Measurements from ENCODE around the gene MSN.
A peak's percentile ranks its signal among the peaks of the same experiment; 100 is the strongest.
"Not testable (repeated sequence)": the region's sequence is repeated elsewhere in the genome, so short reads cannot be mapped to it uniquely, and the experiment has no call there.

The MSN gene

DNA sequence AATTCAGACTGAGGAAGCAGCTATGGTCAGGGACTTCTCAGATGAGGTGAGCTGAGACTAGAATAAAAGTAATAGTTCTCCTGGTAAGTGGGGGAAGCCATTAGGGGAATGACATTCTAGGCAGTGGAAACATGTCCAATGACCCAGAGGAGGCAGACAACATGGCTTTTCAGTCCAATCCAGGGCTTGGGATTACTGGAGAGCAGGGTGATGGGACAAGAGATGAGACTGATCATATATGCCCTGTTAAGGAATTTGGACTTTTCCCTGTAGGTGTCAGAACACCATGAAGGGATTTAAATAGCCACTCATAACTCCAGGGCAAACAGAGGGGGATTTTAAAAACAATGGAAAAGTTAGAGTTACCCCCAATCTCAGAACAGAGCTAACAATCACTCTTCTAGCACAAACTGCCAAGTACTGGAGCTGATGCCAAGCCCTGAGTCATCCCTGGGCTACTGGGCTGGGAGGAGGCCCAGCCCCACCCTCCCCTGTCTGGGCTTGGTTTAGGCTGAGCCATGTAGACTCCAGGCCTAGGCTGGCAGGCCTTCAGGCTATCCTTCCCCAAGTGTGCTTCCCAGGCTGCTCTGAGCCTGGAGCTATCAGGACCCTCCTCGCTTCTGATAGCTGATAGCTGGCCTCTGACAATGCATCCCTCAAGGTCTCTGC is 22.7 kb upstream of the MSN start:
- Histone ChIP-seq H3K27me3 (ENCODE audit: control insufficient read depth, insufficient read depth, low read length) (no peaks in the 10 kb centered on the region), H3K4me3 (ENCODE audit: low read length) (no peak overlapping the region), H3K9ac (ENCODE audit: low read length) (no peak overlapping the region), H3K36me3 (ENCODE audit: control insufficient read depth, insufficient read depth, low read length) (no peaks in the 10 kb centered on the region), H3K4me1 (ENCODE audit: control insufficient read depth, insufficient read depth, low read length) (peaks cover 6% of the 10 kb centered on the region), H3K9me3 (ENCODE audit: control insufficient read depth, low read length) (no peaks in the 10 kb centered on the region)

DNA sequence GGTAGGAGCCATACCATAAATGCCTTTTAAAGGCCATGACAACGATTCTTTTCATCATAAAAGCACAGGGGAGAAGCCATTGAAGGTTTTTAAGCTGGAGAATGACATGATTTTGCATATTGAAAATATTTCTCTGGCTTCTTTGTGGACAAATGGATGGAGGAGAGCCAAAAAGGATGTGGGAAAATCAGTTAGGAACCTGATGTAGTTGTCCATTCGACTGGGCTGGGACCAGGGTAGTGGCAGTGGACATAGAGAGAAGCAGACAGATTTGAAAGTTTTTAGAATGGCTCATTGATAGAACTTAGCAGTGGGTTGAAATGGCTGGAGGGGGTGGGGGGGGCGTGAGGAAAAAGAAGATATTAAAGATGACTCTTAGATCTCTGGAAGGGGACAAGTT is 19.7 kb upstream of the MSN start:
- H3K27me3 ChIP-seq (ENCODE audit: control insufficient read depth, insufficient read depth, low read length): no peaks in the 10 kb centered on the region
- no peak overlapping the region for H3K9ac ChIP-seq (ENCODE audit: low read length)
- H3K36me3 ChIP-seq (ENCODE audit: control insufficient read depth, insufficient read depth, low read length): no peaks in the 10 kb centered on the region
- no peak overlapping the region for H3K4me3 ChIP-seq (ENCODE audit: low read length)
- no peaks in the 10 kb centered on the region for H3K9me3 ChIP-seq (ENCODE audit: control insufficient read depth, low read length)
- peaks cover 6% of the 10 kb centered on the region for H3K4me1 ChIP-seq (ENCODE audit: control insufficient read depth, insufficient read depth, low read length)

DNA sequence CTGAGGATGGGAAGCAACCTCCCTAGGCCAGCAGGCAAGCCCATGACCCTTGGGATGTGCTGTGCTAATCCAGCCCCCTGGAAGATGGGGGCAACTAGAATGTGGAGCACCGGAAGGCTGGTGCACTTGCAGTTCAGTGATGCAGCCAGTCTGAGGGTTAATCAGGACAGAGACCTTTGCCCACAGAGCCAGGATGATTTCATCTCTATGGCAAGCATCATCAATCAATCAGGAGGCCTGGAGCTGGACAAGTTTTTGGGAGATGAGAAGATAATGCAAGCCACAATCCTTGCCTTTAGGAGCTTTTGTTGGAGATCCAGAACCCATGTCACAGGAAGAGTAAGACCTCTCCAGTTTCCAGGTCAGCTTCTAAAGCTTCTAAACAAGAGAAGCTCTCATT is 15.4 kb upstream of the MSN start:
- Histone ChIP-seq H3K27me3 (ENCODE audit: control insufficient read depth, insufficient read depth, low read length) (no peaks in the 10 kb centered on the region), H3K9ac (ENCODE audit: low read length) (no peak overlapping the region), H3K36me3 (ENCODE audit: control insufficient read depth, insufficient read depth, low read length) (no peaks in the 10 kb centered on the region), H3K4me3 (ENCODE audit: low read length) (no peak overlapping the region), H3K9me3 (ENCODE audit: control insufficient read depth, low read length) (no peaks in the 10 kb centered on the region), H3K4me1 (ENCODE audit: control insufficient read depth, insufficient read depth, low read length) (no peaks in the 10 kb centered on the region)

DNA sequence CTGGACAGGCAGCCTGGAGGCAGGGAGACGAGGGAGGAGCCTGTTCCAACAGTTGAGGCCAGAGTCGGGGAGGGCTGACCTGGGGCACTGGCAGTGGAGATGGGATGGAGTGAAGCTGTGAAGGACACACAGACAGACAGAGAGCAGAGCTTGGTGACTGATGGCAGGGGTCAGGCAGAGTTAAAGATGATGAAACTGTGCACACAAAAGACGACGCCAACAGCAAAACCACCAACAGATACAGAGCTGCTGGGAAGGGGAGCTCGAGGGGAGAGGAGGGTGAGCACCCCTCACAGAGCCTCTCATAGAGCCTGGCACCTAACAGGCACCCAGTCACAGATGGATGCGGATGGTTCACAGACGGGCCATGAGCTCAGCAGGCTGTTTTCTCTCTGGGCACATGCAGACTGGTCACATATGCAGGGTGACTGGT is 10.4 kb upstream of the MSN start:
- not testable (repeated sequence) for H3K4me1 ChIP-seq (ENCODE audit: control insufficient read depth, insufficient read depth, low read length); H3K27me3 ChIP-seq (ENCODE audit: control insufficient read depth, insufficient read depth, low read length); H3K4me3 ChIP-seq (ENCODE audit: low read length); H3K36me3 ChIP-seq (ENCODE audit: control insufficient read depth, insufficient read depth, low read length); H3K9me3 ChIP-seq (ENCODE audit: control insufficient read depth, low read length); H3K9ac ChIP-seq (ENCODE audit: low read length)

DNA sequence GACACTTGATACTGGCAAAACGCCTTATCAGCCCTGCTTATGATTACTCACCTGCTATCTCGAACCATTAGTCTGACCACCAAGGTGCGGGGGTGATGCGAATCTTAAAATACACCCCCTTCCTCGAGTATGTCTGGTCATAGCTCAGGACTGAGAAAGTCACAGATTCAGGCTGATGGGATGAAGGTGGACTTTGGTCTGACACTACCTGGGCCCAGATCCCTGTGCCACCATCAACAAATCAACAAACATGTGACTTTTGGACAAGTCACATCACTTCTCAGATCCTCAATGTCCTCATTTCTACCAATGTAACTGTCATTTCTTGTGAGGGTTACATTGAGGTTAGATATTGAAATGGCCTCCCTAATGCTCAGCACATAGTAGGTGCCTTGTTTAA is 9.8 kb upstream of the MSN start:
- H3K4me3 ChIP-seq (ENCODE audit: low read length): no peak overlapping the region
- H3K9ac ChIP-seq (ENCODE audit: low read length): no peak overlapping the region
- H3K27me3 ChIP-seq (ENCODE audit: control insufficient read depth, insufficient read depth, low read length): no peaks in the 10 kb centered on the region
- no peaks in the 10 kb centered on the region for H3K36me3 ChIP-seq (ENCODE audit: control insufficient read depth, insufficient read depth, low read length)
- no peaks in the 10 kb centered on the region for H3K9me3 ChIP-seq (ENCODE audit: control insufficient read depth, low read length)
- no peaks in the 10 kb centered on the region for H3K4me1 ChIP-seq (ENCODE audit: control insufficient read depth, insufficient read depth, low read length)

DNA sequence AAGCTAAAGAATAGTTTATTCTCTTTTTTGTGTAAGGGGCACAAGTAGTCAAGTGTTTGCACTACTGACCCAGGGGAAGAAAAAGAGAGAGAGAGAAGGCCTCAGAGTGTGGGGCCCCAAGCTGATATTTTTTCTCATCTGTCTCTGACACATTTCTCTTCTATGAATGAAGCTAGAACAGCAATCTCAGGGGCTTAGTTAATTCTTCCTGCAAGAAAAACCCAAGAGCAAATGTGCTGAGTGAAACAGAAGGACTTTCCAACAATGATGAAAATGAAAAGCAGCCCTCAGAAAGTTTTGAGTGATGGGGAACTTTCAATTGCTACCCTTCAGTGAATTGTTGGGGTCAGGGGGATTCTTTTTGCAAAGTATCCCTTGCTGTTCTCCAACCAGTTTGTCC is 9.2 kb upstream of the MSN start:
- Histone ChIP-seq H3K9ac (ENCODE audit: low read length) (no peak overlapping the region), H3K36me3 (ENCODE audit: control insufficient read depth, insufficient read depth, low read length) (no peaks in the 10 kb centered on the region), H3K27me3 (ENCODE audit: control insufficient read depth, insufficient read depth, low read length) (no peaks in the 10 kb centered on the region), H3K4me3 (ENCODE audit: low read length) (no peak overlapping the region), H3K4me1 (ENCODE audit: control insufficient read depth, insufficient read depth, low read length) (no peaks in the 10 kb centered on the region), H3K9me3 (ENCODE audit: control insufficient read depth, low read length) (no peaks in the 10 kb centered on the region)

DNA sequence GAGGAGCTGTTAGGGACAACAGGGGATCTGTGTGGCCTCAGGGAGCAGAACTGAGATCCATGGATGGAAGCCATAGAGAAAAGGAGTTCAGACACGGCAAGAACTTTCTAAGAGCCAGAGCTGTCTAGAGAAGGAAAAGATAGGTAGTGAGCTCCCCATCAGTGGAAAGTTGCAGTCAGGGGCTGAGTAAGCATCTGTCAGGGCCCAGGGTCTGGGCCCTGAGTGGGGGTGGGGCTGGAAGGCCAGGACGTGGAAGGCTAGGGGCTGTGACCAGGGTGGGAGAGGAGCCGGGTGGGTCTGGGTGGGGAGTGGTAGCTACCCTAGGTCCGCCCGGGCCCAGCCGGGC is 324 bp upstream of the MSN start:
- Histone ChIP-seq H3K9ac (ENCODE audit: low read length) (no peak overlapping the region), H3K36me3 (ENCODE audit: control insufficient read depth, insufficient read depth, low read length) (no peaks in the 10 kb centered on the region), H3K4me3 (ENCODE audit: low read length) (no peak overlapping the region), H3K9me3 (ENCODE audit: control insufficient read depth, low read length) (no peaks in the 10 kb centered on the region), H3K4me1 (ENCODE audit: control insufficient read depth, insufficient read depth, low read length) (no peaks in the 10 kb centered on the region), H3K27me3 (ENCODE audit: control insufficient read depth, insufficient read depth, low read length) (no peaks in the 10 kb centered on the region)

DNA sequence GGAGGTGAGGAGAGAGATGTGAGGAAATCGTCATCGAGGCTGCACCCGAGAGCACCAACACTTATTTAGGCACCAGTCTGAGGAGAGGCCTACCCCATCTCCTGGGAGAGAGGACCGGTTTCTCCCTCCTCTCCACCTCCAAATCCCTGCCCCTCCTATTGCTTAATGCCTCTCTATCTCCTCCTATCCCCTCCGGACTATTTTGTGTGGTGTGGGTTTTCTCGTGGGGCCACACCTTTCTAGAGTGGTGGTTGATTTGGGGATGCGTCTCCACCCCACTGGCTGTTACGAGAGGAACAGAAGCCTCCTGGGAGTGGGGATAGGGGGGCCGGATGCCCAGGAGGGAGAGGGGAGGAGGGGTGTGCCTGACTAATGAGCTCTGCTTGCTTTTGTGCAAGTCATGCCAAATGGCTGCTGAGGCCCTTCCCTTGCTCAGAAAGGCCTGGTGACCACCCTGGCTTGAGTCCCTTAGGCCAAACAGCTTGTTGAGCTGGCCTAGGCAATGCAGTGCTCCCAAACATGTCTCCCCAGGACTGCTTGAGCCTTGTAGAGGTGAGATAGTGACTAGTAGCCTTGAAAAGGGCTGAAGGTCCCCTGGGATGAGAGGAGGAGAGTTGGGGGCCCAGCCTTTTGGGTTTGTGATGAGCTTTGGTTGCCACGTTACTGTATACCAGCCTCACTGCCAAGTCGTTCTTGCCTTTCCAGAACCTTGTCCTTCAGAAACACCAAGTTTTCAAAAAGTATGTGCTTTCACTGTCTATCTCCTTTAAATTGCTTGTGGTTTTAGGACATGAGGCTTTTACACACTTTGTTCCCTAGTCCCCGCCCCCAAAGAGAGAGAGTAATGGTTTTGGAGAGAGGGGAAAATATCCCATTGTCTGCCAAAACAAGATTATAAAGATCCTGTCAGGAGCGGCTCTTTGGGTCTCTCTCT is 1.2 kb downstream of the MSN start:
- H3K4me1 ChIP-seq (ENCODE audit: control insufficient read depth, insufficient read depth, low read length): no peaks in the 10 kb centered on the region
- H3K4me3 ChIP-seq (ENCODE audit: low read length): peak overlapping the region; percentile 14
- no peaks in the 10 kb centered on the region for H3K27me3 ChIP-seq (ENCODE audit: control insufficient read depth, insufficient read depth, low read length)
- H3K36me3 ChIP-seq (ENCODE audit: control insufficient read depth, insufficient read depth, low read length): no peaks in the 10 kb centered on the region
- H3K9me3 ChIP-seq (ENCODE audit: control insufficient read depth, low read length): no peaks in the 10 kb centered on the region
- H3K9ac ChIP-seq (ENCODE audit: low read length): peak overlapping the region; percentile 76

DNA sequence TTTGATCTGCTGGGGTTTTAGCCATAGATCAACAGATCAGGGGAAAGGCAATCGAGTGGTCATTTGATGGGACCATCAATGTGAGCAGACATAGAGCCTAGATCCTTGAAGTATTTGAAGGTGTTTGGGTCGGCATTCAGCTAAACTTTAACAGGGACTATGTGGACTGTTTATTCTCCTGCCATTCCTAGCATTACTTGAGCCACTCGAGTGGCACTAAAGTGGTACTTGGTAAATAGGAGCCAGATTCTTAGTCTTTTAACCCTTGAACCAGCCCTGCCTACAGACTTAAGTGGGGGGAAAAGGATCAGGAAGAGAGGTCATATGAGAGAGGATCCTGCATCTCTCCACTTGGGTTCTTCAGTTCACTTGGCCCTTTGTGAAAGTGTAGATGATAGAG is 3.8 kb downstream of the MSN start:
- Histone ChIP-seq H3K4me1 (ENCODE audit: control insufficient read depth, insufficient read depth, low read length) (no peaks in the 10 kb centered on the region), H3K9ac (ENCODE audit: low read length) (no peak overlapping the region), H3K9me3 (ENCODE audit: control insufficient read depth, low read length) (no peaks in the 10 kb centered on the region), H3K27me3 (ENCODE audit: control insufficient read depth, insufficient read depth, low read length) (no peaks in the 10 kb centered on the region), H3K4me3 (ENCODE audit: low read length) (no peak overlapping the region), H3K36me3 (ENCODE audit: control insufficient read depth, insufficient read depth, low read length) (no peaks in the 10 kb centered on the region)

DNA sequence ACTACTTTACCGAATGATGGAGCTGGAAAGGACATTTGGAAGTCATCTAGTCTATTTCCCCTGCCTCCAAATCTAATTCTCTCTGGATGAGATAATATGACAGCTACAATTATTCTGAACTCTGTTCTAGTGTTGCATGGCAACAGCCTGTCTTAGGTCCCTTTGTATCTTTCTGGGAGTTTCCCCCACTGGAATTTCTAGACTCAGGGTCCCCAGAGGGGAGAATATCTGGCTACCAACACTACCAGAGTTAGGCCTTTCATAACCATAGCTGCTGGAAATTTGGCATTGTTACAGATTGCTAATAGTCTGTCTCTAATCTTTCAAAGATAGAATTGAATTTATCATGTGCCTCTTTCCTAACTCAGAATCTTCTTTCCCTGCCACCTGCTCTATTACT is 4.5 kb downstream of the MSN start:
- no peak overlapping the region for H3K9ac ChIP-seq (ENCODE audit: low read length)
- H3K36me3 ChIP-seq (ENCODE audit: control insufficient read depth, insufficient read depth, low read length): no peaks in the 10 kb centered on the region
- H3K9me3 ChIP-seq (ENCODE audit: control insufficient read depth, low read length): no peaks in the 10 kb centered on the region
- H3K4me1 ChIP-seq (ENCODE audit: control insufficient read depth, insufficient read depth, low read length): no peaks in the 10 kb centered on the region
- H3K4me3 ChIP-seq (ENCODE audit: low read length): no peak overlapping the region
- H3K27me3 ChIP-seq (ENCODE audit: control insufficient read depth, insufficient read depth, low read length): no peaks in the 10 kb centered on the region

DNA sequence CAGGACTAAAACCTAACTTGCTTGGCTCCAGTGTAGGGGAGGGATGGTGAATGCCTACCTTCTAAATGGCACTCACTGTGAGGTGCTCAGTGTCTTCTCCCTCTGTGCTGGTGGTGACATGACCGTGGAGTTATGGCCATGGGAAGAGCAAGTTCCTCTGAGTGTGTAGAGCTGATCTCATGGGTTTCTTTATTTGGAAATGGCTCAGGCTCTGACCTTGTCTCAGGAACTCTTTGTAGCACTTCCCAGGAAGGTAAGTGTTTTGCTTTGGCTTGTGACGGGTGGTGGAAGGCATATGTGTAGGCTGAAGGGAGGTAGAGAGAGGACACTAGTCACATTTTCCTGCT is 6.4 kb downstream of the MSN start:
- H3K9me3 ChIP-seq (ENCODE audit: control insufficient read depth, low read length): no peaks in the 10 kb centered on the region
- no peak overlapping the region for H3K9ac ChIP-seq (ENCODE audit: low read length)
- H3K4me1 ChIP-seq (ENCODE audit: control insufficient read depth, insufficient read depth, low read length): peaks cover 9% of the 10 kb centered on the region
- no peak overlapping the region for H3K4me3 ChIP-seq (ENCODE audit: low read length)
- no peaks in the 10 kb centered on the region for H3K36me3 ChIP-seq (ENCODE audit: control insufficient read depth, insufficient read depth, low read length)
- H3K27me3 ChIP-seq (ENCODE audit: control insufficient read depth, insufficient read depth, low read length): no peaks in the 10 kb centered on the region

DNA sequence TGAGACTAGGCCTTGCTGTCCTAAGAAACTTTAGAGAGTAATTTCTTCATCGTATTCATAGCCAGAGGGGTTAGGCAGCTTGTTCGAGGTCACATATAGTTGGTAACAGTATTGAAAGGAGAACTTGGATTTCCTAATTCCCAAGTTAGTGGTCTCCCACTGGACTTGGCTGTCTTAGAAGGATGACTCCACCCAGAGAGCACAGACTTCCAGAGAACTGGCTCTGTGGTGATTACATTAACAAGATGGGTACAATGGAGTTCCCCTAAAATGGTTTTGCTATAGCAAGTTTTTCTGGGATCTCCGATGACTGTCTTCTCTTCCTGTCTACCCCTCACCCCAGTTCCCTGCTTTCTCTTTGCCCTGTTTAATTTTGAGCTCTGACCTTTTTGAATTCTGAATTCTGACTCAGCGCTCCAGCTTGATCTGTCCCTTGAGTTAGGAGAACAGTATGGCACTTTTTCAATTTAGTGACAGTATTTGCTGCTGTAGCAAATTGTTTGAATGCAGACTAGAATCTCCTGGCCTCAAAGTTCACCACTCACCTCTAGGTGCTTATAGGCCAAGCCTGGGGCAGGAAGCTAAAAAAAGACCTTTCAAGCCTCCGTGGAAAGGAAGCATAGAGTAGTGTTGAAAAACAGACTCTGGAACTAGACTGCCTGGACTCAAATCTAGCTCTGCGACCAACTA is 6.9 kb downstream of the MSN start:
- H3K9me3 ChIP-seq (ENCODE audit: control insufficient read depth, low read length): no peaks in the 10 kb centered on the region
- H3K4me1 ChIP-seq (ENCODE audit: control insufficient read depth, insufficient read depth, low read length): peaks cover 14% of the 10 kb centered on the region
- H3K9ac ChIP-seq (ENCODE audit: low read length): no peak overlapping the region
- H3K27me3 ChIP-seq (ENCODE audit: control insufficient read depth, insufficient read depth, low read length): no peaks in the 10 kb centered on the region
- no peaks in the 10 kb centered on the region for H3K36me3 ChIP-seq (ENCODE audit: control insufficient read depth, insufficient read depth, low read length)
- no peak overlapping the region for H3K4me3 ChIP-seq (ENCODE audit: low read length)

Data from mucosa of stomach (tissue), 1 donor.